SJSA1 (cell line): Measurements from ENCODE around the gene MGAT5. TPM values are rescaled to one million over a fixed set of nuclear protein-coding genes. Genes with fewer than 3 reads are reported as not detected.

ENCODE experiments used
- DNase-seq, 2 experiments: peaks; one replicate each; pipeline ENCODE4 v3.0.0-alpha.2; 2015 to 2020; ENCODE audit warnings: low spot score in 2 of 2, low read depth in 1 of 2
- H3K27ac ChIP-seq: fragments of 250-450 bp; sonication (Bioruptor Pico); 2 replicates; pipeline ENCODE4 v1.5.1; 2020; ENCODE audit warnings: mild to moderate bottlenecking, moderate library complexity
- H3K27me3 ChIP-seq: fragments of 250-450 bp; sonication (Bioruptor Pico); replicated peaks from 2 replicates; pipeline ENCODE4 v1.5.1; 2020; ENCODE audit warnings: mild to moderate bottlenecking, moderate library complexity
- H3K36me3 ChIP-seq: fragments of 250-450 bp; sonication (Bioruptor Pico); 2 replicates; pipeline ENCODE4 v1.5.1; 2020; ENCODE audit warnings: mild to moderate bottlenecking
- H3K4me1 ChIP-seq: fragments of 250-450 bp; sonication (Bioruptor Pico); replicated peaks from 2 replicates; pipeline ENCODE4 v1.6.1; 2021; ENCODE audit warnings: mild to moderate bottlenecking
- H3K4me3 ChIP-seq: fragments of 250-450 bp; sonication (Bioruptor Pico); 2 replicates; pipeline ENCODE4 v1.5.1; 2020; ENCODE audit warnings: mild to moderate bottlenecking
- H3K9me3 ChIP-seq: fragments of 250-450 bp; sonication (Bioruptor Pico); replicated peaks from 2 replicates; pipeline ENCODE4 v1.5.1; 2020; ENCODE audit warnings: mild to moderate bottlenecking
- total RNA-seq: library from RNA; depleted of rRNA; stranded (reverse); fragments of >200 nt; shearing (Covaris generic); gene quantifications from 2 replicates; pipeline ENCODE4 v1.2.3, GENCODE V29; 2014

The MGAT5 gene
- total RNA-seq, 1 experiment from 2014 or later, result 30.4 TPM

GRCh38 chr2:134235510-134236144, 18.2 kb upstream of the MGAT5 start:
- Histone ChIP-seq H3K27ac (no peak overlapping the region), H3K36me3 (no peaks in the 10 kb centered on the region), H3K27me3 (no peaks in the 10 kb centered on the region), H3K4me3 (no peak overlapping the region), H3K9me3 (no peaks in the 10 kb centered on the region), H3K4me1 (peaks cover 31% of the 10 kb centered on the region)
- no peak for DNase-seq

- Histone ChIP-seq H3K4me1 (peaks cover 4% of the 10 kb centered on the region; the same call in 1 of the 2 replicates), H3K27me3 (no peaks in the 10 kb centered on the region), H3K27ac (no peak overlapping the region), H3K9me3 (no peaks in the 10 kb centered on the region), H3K36me3 (no peaks in the 10 kb centered on the region), H3K4me3 (no peak overlapping the region)
- DNase-seq, result no peak
Measured at GRCh38 chr2:134238371-134238770, 15.5 kb upstream of the MGAT5 start.

GRCh38 chr2:134240061-134240460, 13.8 kb upstream of the MGAT5 start:
- Histone ChIP-seq H3K9me3 (no peaks in the 10 kb centered on the region), H3K4me1 (no peaks in the 10 kb centered on the region), H3K27ac (no peak overlapping the region), H3K4me3 (no peak overlapping the region), H3K36me3 (no peaks in the 10 kb centered on the region), H3K27me3 (no peaks in the 10 kb centered on the region)
- DNase-seq, result no peak

- Histone ChIP-seq H3K27me3 (no peaks in the 10 kb centered on the region), H3K9me3 (no peaks in the 10 kb centered on the region), H3K4me3 (no peak overlapping the region), H3K36me3 (no peaks in the 10 kb centered on the region), H3K4me1 (no peaks in the 10 kb centered on the region; the same call in 1 of the 2 replicates), H3K27ac (no peak overlapping the region)
- DNase-seq, result no peak
Measured at GRCh38 chr2:134241911-134242310, 12.0 kb upstream of the MGAT5 start.

- no peak overlapping the region for H3K27ac ChIP-seq
Measured at GRCh38 chr2:134243244-134243643, 10.6 kb upstream of the MGAT5 start.

GRCh38 chr2:134244086-134244485, 9.8 kb upstream of the MGAT5 start:
- H3K27me3 ChIP-seq, result no peaks in the 10 kb centered on the region
- H3K9me3 ChIP-seq, result no peaks in the 10 kb centered on the region
- no peak for DNase-seq
- no peak overlapping the region for H3K4me3 ChIP-seq
- H3K27ac ChIP-seq, result no peak overlapping the region
- H3K4me1 ChIP-seq, result no peaks in the 10 kb centered on the region; the same call in 1 of the 2 replicates
- H3K36me3 ChIP-seq, result no peaks in the 10 kb centered on the region

More at GRCh38 chr2:134243244-134243643, 10.6 kb upstream of the MGAT5 start:
- H3K27me3 ChIP-seq, result no peaks in the 10 kb centered on the region
- H3K36me3 ChIP-seq, result no peaks in the 10 kb centered on the region
- no peaks in the 10 kb centered on the region for H3K9me3 ChIP-seq
- no peak for DNase-seq
- no peaks in the 10 kb centered on the region; the same call in 1 of the 2 replicates for H3K4me1 ChIP-seq
- no peak overlapping the region for H3K4me3 ChIP-seq

GRCh38 chr2:134244587-134244986, 9.3 kb upstream of the MGAT5 start:
- DNase-seq, result no peak
- H3K4me3 ChIP-seq, result no peak overlapping the region
- no peaks in the 10 kb centered on the region for H3K9me3 ChIP-seq
- no peaks in the 10 kb centered on the region; the same call in 1 of the 2 replicates for H3K4me1 ChIP-seq
- H3K36me3 ChIP-seq, result no peaks in the 10 kb centered on the region
- no peaks in the 10 kb centered on the region for H3K27me3 ChIP-seq
- no peak overlapping the region for H3K27ac ChIP-seq

GRCh38 chr2:134245340-134245984, 8.4 kb upstream of the MGAT5 start:
- no peak overlapping the region for H3K27ac ChIP-seq
- H3K4me1 ChIP-seq, result no peaks in the 10 kb centered on the region; the same call in 1 of the 2 replicates
- peak; percentile 43 to 72 for DNase-seq
- no peaks in the 10 kb centered on the region for H3K36me3 ChIP-seq
- H3K9me3 ChIP-seq, result no peaks in the 10 kb centered on the region
- no peaks in the 10 kb centered on the region for H3K27me3 ChIP-seq
- H3K4me3 ChIP-seq, result no peak overlapping the region

- Histone ChIP-seq H3K4me3 (no peak overlapping the region), H3K9me3 (no peaks in the 10 kb centered on the region), H3K36me3 (no peaks in the 10 kb centered on the region), H3K27me3 (no peaks in the 10 kb centered on the region), H3K27ac (no peak overlapping the region), H3K4me1 (no peaks in the 10 kb centered on the region; the same call in 1 of the 2 replicates)
- no peak for DNase-seq
Measured at GRCh38 chr2:134246154-134246874, 7.6 kb upstream of the MGAT5 start.

- Histone ChIP-seq H3K36me3 (no peaks in the 10 kb centered on the region), H3K4me1 (no peaks in the 10 kb centered on the region; the same call in 1 of the 2 replicates), H3K4me3 (no peak overlapping the region), H3K27ac (no peak overlapping the region), H3K27me3 (no peaks in the 10 kb centered on the region), H3K9me3 (no peaks in the 10 kb centered on the region)
- DNase-seq, result no peak
Measured at GRCh38 chr2:134247679-134248078, 6.2 kb upstream of the MGAT5 start.

GRCh38 chr2:134248913-134249312, 5.0 kb upstream of the MGAT5 start:
- Histone ChIP-seq H3K36me3 (no peaks in the 10 kb centered on the region), H3K27ac (no peak overlapping the region), H3K9me3 (no peaks in the 10 kb centered on the region), H3K4me3 (no peak overlapping the region), H3K27me3 (no peaks in the 10 kb centered on the region), H3K4me1 (no peaks in the 10 kb centered on the region; the same call in 1 of the 2 replicates)
- DNase-seq, result no peak

- H3K4me3 ChIP-seq, result no peak overlapping the region
- no peak overlapping the region for H3K27ac ChIP-seq
- H3K4me1 ChIP-seq, result no peaks in the 10 kb centered on the region; the same call in 1 of the 2 replicates
- no peaks in the 10 kb centered on the region for H3K27me3 ChIP-seq
- no peaks in the 10 kb centered on the region for H3K36me3 ChIP-seq
- H3K9me3 ChIP-seq, result no peaks in the 10 kb centered on the region
- DNase-seq, result no peak
Measured at GRCh38 chr2:134249755-134250154, 4.1 kb upstream of the MGAT5 start.

GRCh38 chr2:134250840-134251461, 2.9 kb upstream of the MGAT5 start:
- no peak overlapping the region for H3K4me3 ChIP-seq
- no peaks in the 10 kb centered on the region for H3K4me1 ChIP-seq
- no peaks in the 10 kb centered on the region for H3K36me3 ChIP-seq
- H3K9me3 ChIP-seq, result no peaks in the 10 kb centered on the region
- DNase-seq, result no peak
- H3K27ac ChIP-seq, result no peak overlapping the region
- H3K27me3 ChIP-seq, result no peaks in the 10 kb centered on the region
